Neuronal stem cell (in vitro differentiated cells): ENCODE measurements around the gene AMIGO2.

Experiments
- DNase-seq: peaks from one replicate; pipeline ENCODE4 v3.0.0-alpha.2; 2013; ENCODE audit warnings: low spot score
- H2AFZ ChIP-seq: one replicate; pipeline ENCODE4 v1.6.1; 2013; ENCODE audit warnings: mild to moderate bottlenecking, low read length, inconsistent platforms
- H2AK5ac ChIP-seq: 2 replicates; pipeline ENCODE4 v1.6.1; 2013; ENCODE audit warnings: low read depth, mild to moderate bottlenecking, inconsistent platforms, low read length, moderate library complexity, mixed read lengths
- H2BK120ac ChIP-seq: 2 replicates; pipeline ENCODE4 v1.6.1; 2013; ENCODE audit warnings: low read depth, mild to moderate bottlenecking, inconsistent platforms, low read length, moderate library complexity, mixed read lengths
- H2BK12ac ChIP-seq: one replicate; pipeline ENCODE4 v1.6.1; 2013; ENCODE audit warnings: low read length, inconsistent platforms
- H2BK15ac ChIP-seq: 2 replicates; pipeline ENCODE4 v1.6.1; 2013; ENCODE audit warnings: mild to moderate bottlenecking, low read length, inconsistent platforms, mixed read lengths
- H2BK5ac ChIP-seq: one replicate; pipeline ENCODE4 v1.6.1; 2013; ENCODE audit warnings: inconsistent platforms, mild to moderate bottlenecking, low read length, moderate library complexity
- H3K14ac ChIP-seq: one replicate; pipeline ENCODE4 v1.6.1; 2013; ENCODE audit warnings: low read length, inconsistent platforms
- H3K18ac ChIP-seq: 2 replicates; pipeline ENCODE4 v1.6.1; 2013; ENCODE audit warnings: low read length, inconsistent platforms
- H3K23ac ChIP-seq: 2 replicates; pipeline ENCODE4 v1.6.1; 2013; ENCODE audit warnings: low read depth, mild to moderate bottlenecking, mixed read lengths, low read length, inconsistent platforms; ENCODE audit not compliant: poor library complexity
- H3K27ac ChIP-seq: replicated peaks from 3 replicates; pipeline ENCODE4 v1.5.1; 2013; ENCODE audit warnings: low read length, inconsistent platforms
- H3K27me3 ChIP-seq, 3 experiments: 2 replicates each; pipeline ENCODE4 v1.6.1; 2013; ENCODE audit warnings: low read length in 3 of 3, mild to moderate bottlenecking in 2 of 3, inconsistent platforms in 1 of 3, low read depth in 1 of 3, mixed read lengths in 1 of 3, moderate library complexity in 1 of 3; ENCODE audit not compliant: control insufficient read depth in 3 of 3, insufficient read depth in 3 of 3
- H3K36me3 ChIP-seq, 2 donors: replicated peaks in 1 of 2; 2 replicates each; pipeline ENCODE4 v1.6.1; 2013; ENCODE audit warnings: low read length in 2 of 2; ENCODE audit not compliant: control insufficient read depth in 2 of 2, insufficient read depth in 2 of 2
- H3K4ac ChIP-seq: 2 replicates; pipeline ENCODE4 v1.6.1; 2013; ENCODE audit warnings: inconsistent platforms, mild to moderate bottlenecking, low read length, moderate library complexity
- H3K4me1 ChIP-seq, 2 donors: 1 replicate in 1 of 2; 2 replicates in 1 of 2; pipeline ENCODE4 v1.6.1; 2013; ENCODE audit warnings: low read length in 2 of 2, low read depth in 1 of 2; ENCODE audit not compliant: control insufficient read depth in 2 of 2, insufficient read depth in 1 of 2
- H3K4me2 ChIP-seq: one replicate; pipeline ENCODE4 v1.6.1; 2013; ENCODE audit warnings: mild to moderate bottlenecking, low read length, inconsistent platforms; ENCODE audit not compliant: insufficient read depth, poor library complexity, severe bottlenecking
- H3K4me3 ChIP-seq, 2 donors: 2 replicates each; pipeline ENCODE4 v1.5.1; 2013; ENCODE audit warnings: low read length in 2 of 2, mild to moderate bottlenecking in 2 of 2, inconsistent platforms in 1 of 2, moderate library complexity in 1 of 2
- H3K79me1 ChIP-seq: one replicate; pipeline ENCODE4 v1.6.1; 2013; ENCODE audit warnings: low read depth, mild to moderate bottlenecking, inconsistent platforms, low read length, moderate library complexity
- H3K9ac ChIP-seq: one replicate; pipeline ENCODE4 v1.6.1; 2013; ENCODE audit warnings: mild to moderate bottlenecking, low read depth, low read length, inconsistent platforms; ENCODE audit not compliant: poor library complexity
- H3K9me3 ChIP-seq, 2 donors: replicated peaks in 1 of 2; 2 replicates each; pipeline versions ENCODE3 to v1.6.1; 2013; ENCODE audit warnings: low read length in 2 of 2, mild to moderate bottlenecking in 2 of 2, inconsistent platforms in 1 of 2, low read depth in 1 of 2, mixed read lengths in 1 of 2, moderate library complexity in 1 of 2; ENCODE audit not compliant: control insufficient read depth in 2 of 2, insufficient read depth in 1 of 2
- H4K8ac ChIP-seq: one replicate; pipeline ENCODE4 v1.6.1; 2013; ENCODE audit warnings: low read depth, mild to moderate bottlenecking, inconsistent platforms, low read length, moderate library complexity
- H4K91ac ChIP-seq: one replicate; pipeline ENCODE4 v1.6.1; 2013; ENCODE audit warnings: low read length, low read depth, mild to moderate bottlenecking, inconsistent platforms; ENCODE audit not compliant: poor library complexity
- WGBS, 2 donors: extraction: QIAGEN DNeasy Blood & Tissue Kit; methylation state at CpG; one replicate each; pipeline ENCODE4 v1.1.7; 2013; ENCODE audit warnings: missing lambda C conversion rate in 2 of 2, mixed read lengths in 1 of 2; ENCODE audit not compliant: insufficient read length in 2 of 2, insufficient replicate concordance in 1 of 2; ENCODE audit errors: extremely low coverage in 2 of 2; 5-methylcytosine and 5-hydroxymethylcytosine counted together

Gene AMIGO2

GRCh38 chr12:47094804-47095203 is 15.0 kb upstream of the AMIGO2 start:
- no CpG with 5 or more reads among the region's 4 CpGs for WGBS, 2 donors
- H2BK12ac ChIP-seq: no peak overlapping the region
- H2BK120ac ChIP-seq: no peak overlapping the region
- H3K4me3 ChIP-seq: no peak overlapping the region
- H3K18ac ChIP-seq: no peak overlapping the region
- no peak overlapping the region for H3K23ac ChIP-seq
- H2BK5ac ChIP-seq: no peak overlapping the region
- DNase-seq: no peak
- H3K27me3 ChIP-seq: no peaks in the 10 kb centered on the region
- no peaks in the 10 kb centered on the region for H3K36me3 ChIP-seq
- no peaks in the 10 kb centered on the region for H3K9me3 ChIP-seq
- H4K91ac ChIP-seq: no peak overlapping the region
- H3K79me1 ChIP-seq: no peaks in the 10 kb centered on the region
- no peak overlapping the region for H2AFZ ChIP-seq
- H3K4ac ChIP-seq: no peak overlapping the region
- no peak overlapping the region for H3K14ac ChIP-seq
- H2BK15ac ChIP-seq: no peak overlapping the region
- no peak overlapping the region for H2AK5ac ChIP-seq
- H3K27ac ChIP-seq: no peak overlapping the region
- no peak overlapping the region for H3K4me2 ChIP-seq
- H4K8ac ChIP-seq: no peak overlapping the region
- H3K4me1 ChIP-seq: no peaks in the 10 kb centered on the region
- H3K9ac ChIP-seq: no peak overlapping the region

GRCh38 chr12:47091009-47091408 is 11.2 kb upstream of the AMIGO2 start:
- Histone ChIP-seq H3K36me3 (no peaks in the 10 kb centered on the region), H3K14ac (no peak overlapping the region), H3K9me3 (no peaks in the 10 kb centered on the region), H3K23ac (no peak overlapping the region), H4K8ac (no peak overlapping the region), H3K4me1 (peaks cover 0 to 2% of the 10 kb centered on the region in 2 donors), H2AK5ac (no peak overlapping the region), H2BK12ac (no peak overlapping the region), H2BK120ac (no peak overlapping the region), H3K4me3 (no peak overlapping the region), H3K4ac (no peak overlapping the region), H2AFZ (no peak overlapping the region), H2BK15ac (no peak overlapping the region), H3K4me2 (no peak overlapping the region), H3K79me1 (no peaks in the 10 kb centered on the region), H2BK5ac (no peak overlapping the region), H3K27ac (no peak overlapping the region), H3K27me3 (no peaks in the 10 kb centered on the region), H3K18ac (no peak overlapping the region), H4K91ac (no peak overlapping the region), H3K9ac (no peak overlapping the region)
- DNase-seq: no peak
- no CpG with 5 or more reads among the region's 2 CpGs for WGBS, 2 donors

GRCh38 chr12:47088021-47088944 is 8.5 kb upstream of the AMIGO2 start:
- Histone ChIP-seq H3K4me2 (no peak overlapping the region), H3K14ac (no peak overlapping the region), H2AFZ (no peak overlapping the region), H3K4me1 (peaks cover 0 to 5% of the 10 kb centered on the region in 2 donors), H2BK15ac (no peak overlapping the region), H2BK120ac (no peak overlapping the region), H3K23ac (no peak overlapping the region), H3K36me3 (no peaks in the 10 kb centered on the region), H3K27ac (no peak overlapping the region), H3K4me3 (no peak overlapping the region), H3K79me1 (no peaks in the 10 kb centered on the region), H2BK5ac (no peak overlapping the region), H4K8ac (no peak overlapping the region), H2BK12ac (no peak overlapping the region), H3K4ac (no peak overlapping the region), H3K27me3 (no peaks in the 10 kb centered on the region), H3K9me3 (no peaks in the 10 kb centered on the region), H2AK5ac (no peak overlapping the region), H3K9ac (no peak overlapping the region), H3K18ac (no peak overlapping the region), H4K91ac (no peak overlapping the region)
- no peak for DNase-seq
- WGBS, 2 donors: no CpG with 5 or more reads among the region's 7 CpGs

GRCh38 chr12:47087088-47087688 is 7.4 kb upstream of the AMIGO2 start:
- Histone ChIP-seq H4K91ac (no peak overlapping the region), H3K4me3 (no peak overlapping the region), H2BK5ac (no peak overlapping the region), H3K9ac (no peak overlapping the region), H3K23ac (no peak overlapping the region), H3K4ac (no peak overlapping the region), H2AFZ (no peak overlapping the region), H3K4me2 (no peak overlapping the region), H2BK15ac (no peak overlapping the region), H3K79me1 (no peaks in the 10 kb centered on the region), H2BK12ac (no peak overlapping the region), H4K8ac (no peak overlapping the region), H3K14ac (no peak overlapping the region), H3K27ac (no peak overlapping the region), H3K36me3 (no peaks in the 10 kb centered on the region), H2AK5ac (no peak overlapping the region), H2BK120ac (no peak overlapping the region), H3K18ac (no peak overlapping the region), H3K9me3 (no peaks in the 10 kb centered on the region), H3K4me1 (peaks cover 0 to 5% of the 10 kb centered on the region in 2 donors), H3K27me3 (peaks cover 0 to 5% (median 0%) of the 10 kb centered on the region in 3 experiments)
- WGBS, 2 donors: no CpG with 5 or more reads among the region's 2 CpGs
- no peak for DNase-seq
